Osteocyte (in vitro differentiated cells): Measurements from ENCODE around the gene MT1H. TPM values are rescaled to one million over a fixed set of nuclear protein-coding genes. Genes with fewer than 3 reads are reported as not detected.
"Not testable (repeated sequence)": the region's sequence is repeated elsewhere in the genome, so short reads cannot be mapped to it uniquely, and the experiment has no call there.

Experiments
- DNase-seq: peaks from one replicate; pipeline ENCODE4 v3.0.0; 2021; ENCODE audit warnings: mixed read lengths; ENCODE audit not compliant: unreplicated experiment; ENCODE audit errors: extremely low spot score
- H3K27ac Mint-ChIP-seq: one replicate; pipeline ENCODE4 v1.8.0; 2021; ENCODE audit warnings: mild to moderate bottlenecking, mixed read lengths; ENCODE audit not compliant: unreplicated experiment
- H3K27me3 Mint-ChIP-seq: one replicate; pipeline ENCODE4 v1.8.0; 2021; ENCODE audit warnings: mixed read lengths; ENCODE audit not compliant: unreplicated experiment
- H3K36me3 Mint-ChIP-seq: one replicate; pipeline ENCODE4 v1.8.0; 2021; ENCODE audit warnings: mixed read lengths; ENCODE audit not compliant: unreplicated experiment
- H3K4me1 Mint-ChIP-seq: one replicate; pipeline ENCODE4 v1.8.0; 2021; ENCODE audit warnings: mixed read lengths; ENCODE audit not compliant: unreplicated experiment
- H3K4me3 Mint-ChIP-seq: one replicate; pipeline ENCODE4 v1.8.0; 2021; ENCODE audit warnings: mild to moderate bottlenecking, moderate library complexity, mixed read lengths; ENCODE audit not compliant: unreplicated experiment
- H3K9me3 Mint-ChIP-seq: one replicate; pipeline ENCODE4 v1.8.0; 2021; ENCODE audit warnings: mixed read lengths; ENCODE audit not compliant: unreplicated experiment
- CTCF ChIP-seq: fragments of 200-600 bp; sonication (generic); IDR thresholded peaks from 2 replicates; pipeline ENCODE4 v1.5.0; 2021; ENCODE audit warnings: antibody characterized with exemption, mild to moderate bottlenecking, moderate library complexity
- total RNA-seq: library from RNA; stranded (reverse); gene quantifications from 2 replicates; pipeline ENCODE4 v1.2.1, GENCODE V29; 2021

The MT1H gene
- total RNA-seq, 1 donor from 2014 or later: not detected

- no peak for DNase-seq
- no peak within 1 kb of the TSS for H3K27ac Mint-ChIP-seq
- H3K27me3 Mint-ChIP-seq: peaks cover 57% of the 10 kb centered on the region
- H3K36me3 Mint-ChIP-seq: no peaks in the 10 kb centered on the region
- peaks cover 2% of the 10 kb centered on the region for H3K4me1 Mint-ChIP-seq
- TF ChIP-seq CTCF: no peak
- H3K9me3 Mint-ChIP-seq: no peaks in the 10 kb centered on the region
- no peak within 1 kb of the TSS for H3K4me3 Mint-ChIP-seq
Observed at GRCh38 chr16:56667581-56668571, 1.7 kb upstream of the MT1H start, which contains the start of gene MT1G. MT1G (minus strand) TSS chr16:56668065; CDS start chr16:56667993, 72 bp downstream.

- Mint-ChIP-seq H3K27ac (no peak overlapping the region), H3K4me1 (no peaks in the 10 kb centered on the region), H3K4me3 (no peak overlapping the region), H3K27me3 (peaks cover 45% of the 10 kb centered on the region), H3K36me3 (no peaks in the 10 kb centered on the region), H3K9me3 (no peaks in the 10 kb centered on the region)
- DNase-seq: no peak
- no peak for TF ChIP-seq CTCF
Observed at GRCh38 chr16:56669840-56670619, 416 bp downstream of the MT1H start.

- Mint-ChIP-seq H3K27me3 (peaks cover 45% of the 10 kb centered on the region), H3K9me3 (no peaks in the 10 kb centered on the region), H3K4me1 (peaks cover 4% of the 10 kb centered on the region), H3K36me3 (no peaks in the 10 kb centered on the region), H3K27ac (no peak overlapping the region), H3K4me3 (no peak overlapping the region)
- no peak for DNase-seq
- TF ChIP-seq CTCF: no peak
Observed at GRCh38 chr16:56670620-56670934, 963 bp downstream of the MT1H start.

- not testable (repeated sequence) for H3K36me3 Mint-ChIP-seq, H3K9me3 Mint-ChIP-seq, DNase-seq, H3K4me3 Mint-ChIP-seq, H3K4me1 Mint-ChIP-seq, H3K27ac Mint-ChIP-seq
- H3K27me3 Mint-ChIP-seq: peaks cover 36% of the 10 kb centered on the region
Observed at GRCh38 chr16:56671691-56672090, 2.1 kb downstream of the MT1H start.

GRCh38 chr16:56672171-56672570 lies 2.6 kb downstream of the MT1H start:
- H3K27ac Mint-ChIP-seq, H3K4me3 Mint-ChIP-seq, H3K9me3 Mint-ChIP-seq, H3K4me1 Mint-ChIP-seq, DNase-seq, H3K36me3 Mint-ChIP-seq: not testable (repeated sequence)
- peaks cover 33% of the 10 kb centered on the region for H3K27me3 Mint-ChIP-seq
